ENCODE measurements around the gene PEX3.
"Not testable (repeated sequence)": the region's sequence is repeated elsewhere in the genome, so short reads cannot be mapped to it uniquely, and the experiment has no call there.

Gene PEX3

DNA sequence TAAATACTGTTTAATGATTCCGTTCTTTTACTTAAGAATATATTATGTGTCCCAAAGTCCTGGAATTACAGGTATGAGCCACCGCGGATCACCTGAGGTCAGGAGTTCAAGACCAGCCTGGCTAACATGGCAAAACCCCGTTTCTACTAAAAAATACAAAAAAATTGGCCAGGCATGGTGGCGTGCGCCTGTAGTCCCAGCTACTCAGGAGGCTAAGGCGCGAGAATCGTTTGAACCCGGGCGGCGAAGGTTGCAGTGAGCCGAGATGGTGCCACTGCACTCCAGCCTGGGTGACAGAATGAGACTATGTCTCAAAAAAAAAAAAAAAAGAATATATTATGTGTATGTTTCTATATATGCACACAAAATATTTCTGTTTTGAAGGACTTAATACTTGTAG, 59.7 kb downstream of the PEX3 start:
- peak overlapping the region; percentile 81 for H3K4me3 ChIP-seq (ENCODE audit: low read length)
- H3K9ac ChIP-seq (ENCODE audit: low read depth, low read length), result peak overlapping the region; percentile 92; the same call in 1 of the 2 replicates
- H3K9me3 ChIP-seq (ENCODE audit: insufficient read depth, low read depth, low read length); H3K4me1 ChIP-seq (ENCODE audit: insufficient read depth, low read length); H3K27ac ChIP-seq (ENCODE audit: low read length): not testable (repeated sequence)
- H3K36me3 ChIP-seq (ENCODE audit: insufficient read depth, low read depth, low read length), result peaks cover 21% of the 10 kb centered on the region
- peaks cover 14% of the 10 kb centered on the region for H3K27me3 ChIP-seq (ENCODE audit: insufficient read depth, low read length)

DNA sequence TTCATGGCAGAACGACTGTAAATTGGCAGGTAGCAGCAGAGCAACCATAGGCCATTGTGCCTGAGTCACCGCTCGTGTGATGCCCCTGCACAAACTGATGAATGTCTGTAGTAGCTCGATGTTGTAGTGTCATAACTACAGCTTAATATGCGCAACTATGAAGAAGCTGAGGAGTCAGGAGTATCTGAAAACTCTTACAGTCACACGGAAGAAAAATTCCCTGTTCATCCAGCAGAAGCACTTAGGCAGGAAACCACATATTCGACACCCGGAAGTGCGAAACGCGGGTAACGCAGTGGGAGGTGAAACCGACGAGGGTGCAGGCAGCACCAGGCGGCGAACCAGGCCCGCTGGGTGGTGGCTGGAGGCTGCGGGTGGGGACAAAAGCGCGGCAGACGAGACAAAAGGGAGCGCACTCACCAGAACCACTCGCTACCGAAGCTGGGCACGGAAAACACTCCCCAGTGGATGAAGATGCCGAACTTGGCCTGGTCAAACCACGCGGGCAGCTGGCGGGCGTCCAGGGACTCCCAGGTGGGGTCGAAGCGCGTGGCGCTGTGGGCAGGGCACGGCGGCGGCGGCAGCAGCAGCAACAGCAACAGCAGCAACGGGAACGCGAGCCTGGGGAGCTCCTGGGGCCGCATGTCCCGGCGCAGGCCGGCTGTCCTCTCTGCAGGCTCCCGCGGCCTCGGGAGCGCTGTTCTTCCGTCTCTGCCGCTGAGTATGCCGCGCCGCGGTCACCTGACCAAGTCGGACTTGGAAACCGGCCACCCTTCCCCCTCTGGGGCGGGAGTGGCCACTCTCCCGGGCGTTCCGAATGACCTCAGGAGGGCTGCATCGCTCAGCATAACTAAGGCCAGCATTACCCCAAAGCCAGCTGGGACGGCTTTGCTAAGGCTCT, 60.6 kb downstream of the PEX3 start, which contains the start of gene FUCA2:
Gene FUCA2, minus strand, starts transcription at position 730 of the 901 bp plus-strand sequence. Its CDS starts 86 bp downstream, at position 644.
- Histone ChIP-seq H3K4me3 (ENCODE audit: low read length) (peak within 1 kb of the TSS; percentile 81), H3K4me1 (ENCODE audit: insufficient read depth, low read length) (peaks cover 5% of the 10 kb centered on the region; the same call in 1 of the 2 replicates), H3K27me3 (ENCODE audit: insufficient read depth, low read length) (peaks cover 24% of the 10 kb centered on the region), H3K9me3 (ENCODE audit: insufficient read depth, low read depth, low read length) (no peaks in the 10 kb centered on the region), H3K36me3 (ENCODE audit: insufficient read depth, low read depth, low read length) (peaks cover 12% of the 10 kb centered on the region), H3K27ac (ENCODE audit: low read length) (peak within 1 kb of the TSS; percentile 72), H3K9ac (ENCODE audit: low read depth, low read length) (peak within 1 kb of the TSS; percentile 92)

GRCh38 chr6:143513410-143513809, 62.8 kb downstream of the PEX3 start:
- Histone ChIP-seq H3K27ac (ENCODE audit: low read length) (no peak overlapping the region), H3K9ac (ENCODE audit: low read depth, low read length) (no peak overlapping the region), H3K4me1 (ENCODE audit: insufficient read depth, low read length) (peaks cover 15% of the 10 kb centered on the region; the same call in 1 of the 2 replicates), H3K36me3 (ENCODE audit: insufficient read depth, low read depth, low read length) (no peaks in the 10 kb centered on the region), H3K4me3 (ENCODE audit: low read length) (no peak overlapping the region), H3K9me3 (ENCODE audit: insufficient read depth, low read depth, low read length) (no peaks in the 10 kb centered on the region), H3K27me3 (ENCODE audit: insufficient read depth, low read length) (peaks cover 45% of the 10 kb centered on the region)

DNA sequence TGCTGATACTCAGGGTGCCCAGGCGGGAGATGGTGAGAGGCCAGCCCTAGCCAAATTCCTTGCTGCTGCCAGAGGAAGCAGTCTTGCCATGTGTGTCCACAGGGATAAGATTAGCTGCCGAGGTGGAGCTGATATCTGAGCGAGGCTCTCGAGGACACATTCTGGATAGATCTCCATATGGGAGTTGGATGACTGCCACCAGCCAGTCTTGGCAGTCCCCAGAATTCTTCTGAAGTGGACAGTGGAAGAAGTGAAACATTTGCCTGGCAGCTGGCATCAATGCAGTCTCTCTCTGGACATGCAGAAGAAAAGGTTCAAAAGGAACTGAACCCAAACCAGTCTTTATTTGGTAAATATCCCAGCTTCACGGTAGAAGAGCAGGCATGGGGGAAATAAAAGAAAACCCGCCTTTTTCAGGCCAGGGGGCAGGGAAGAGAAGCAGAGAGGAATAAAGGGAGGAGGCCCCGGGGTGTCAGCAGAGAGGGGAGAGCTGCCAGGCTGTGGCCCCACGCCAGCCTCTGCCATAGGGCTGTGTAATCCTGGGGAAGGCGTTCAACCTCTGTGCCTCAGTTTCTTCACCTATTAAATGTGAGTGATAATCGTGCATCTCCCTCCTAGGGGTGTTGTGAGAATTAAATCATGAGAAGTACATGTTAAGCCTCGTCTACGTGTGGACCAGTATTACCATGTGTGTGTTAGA, 64.6 kb downstream of the PEX3 start:
- no peak overlapping the region for H3K27ac ChIP-seq (ENCODE audit: low read length)

GRCh38 chr6:143515766-143516355, 65.3 kb downstream of the PEX3 start:
- no peaks in the 10 kb centered on the region for H3K9me3 ChIP-seq (ENCODE audit: insufficient read depth, low read depth, low read length)
- H3K36me3 ChIP-seq (ENCODE audit: insufficient read depth, low read depth, low read length), result no peaks in the 10 kb centered on the region
- no peak overlapping the region for H3K9ac ChIP-seq (ENCODE audit: low read depth, low read length)
- H3K4me3 ChIP-seq (ENCODE audit: low read length), result no peak overlapping the region
- no peak overlapping the region for H3K27ac ChIP-seq (ENCODE audit: low read length)
- H3K27me3 ChIP-seq (ENCODE audit: insufficient read depth, low read length), result peaks cover 57% of the 10 kb centered on the region
- H3K4me1 ChIP-seq (ENCODE audit: insufficient read depth, low read length), result peaks cover 15% of the 10 kb centered on the region; the same call in 1 of the 2 replicates

More for the DNA sequence above, 64.6 kb downstream of the PEX3 start:
- Histone ChIP-seq H3K9me3 (ENCODE audit: insufficient read depth, low read depth, low read length) (no peaks in the 10 kb centered on the region), H3K4me1 (ENCODE audit: insufficient read depth, low read length) (peaks cover 15% of the 10 kb centered on the region; the same call in 1 of the 2 replicates), H3K36me3 (ENCODE audit: insufficient read depth, low read depth, low read length) (no peaks in the 10 kb centered on the region), H3K9ac (ENCODE audit: low read depth, low read length) (no peak overlapping the region), H3K4me3 (ENCODE audit: low read length) (no peak overlapping the region), H3K27me3 (ENCODE audit: insufficient read depth, low read length) (peaks cover 57% of the 10 kb centered on the region)

DNA sequence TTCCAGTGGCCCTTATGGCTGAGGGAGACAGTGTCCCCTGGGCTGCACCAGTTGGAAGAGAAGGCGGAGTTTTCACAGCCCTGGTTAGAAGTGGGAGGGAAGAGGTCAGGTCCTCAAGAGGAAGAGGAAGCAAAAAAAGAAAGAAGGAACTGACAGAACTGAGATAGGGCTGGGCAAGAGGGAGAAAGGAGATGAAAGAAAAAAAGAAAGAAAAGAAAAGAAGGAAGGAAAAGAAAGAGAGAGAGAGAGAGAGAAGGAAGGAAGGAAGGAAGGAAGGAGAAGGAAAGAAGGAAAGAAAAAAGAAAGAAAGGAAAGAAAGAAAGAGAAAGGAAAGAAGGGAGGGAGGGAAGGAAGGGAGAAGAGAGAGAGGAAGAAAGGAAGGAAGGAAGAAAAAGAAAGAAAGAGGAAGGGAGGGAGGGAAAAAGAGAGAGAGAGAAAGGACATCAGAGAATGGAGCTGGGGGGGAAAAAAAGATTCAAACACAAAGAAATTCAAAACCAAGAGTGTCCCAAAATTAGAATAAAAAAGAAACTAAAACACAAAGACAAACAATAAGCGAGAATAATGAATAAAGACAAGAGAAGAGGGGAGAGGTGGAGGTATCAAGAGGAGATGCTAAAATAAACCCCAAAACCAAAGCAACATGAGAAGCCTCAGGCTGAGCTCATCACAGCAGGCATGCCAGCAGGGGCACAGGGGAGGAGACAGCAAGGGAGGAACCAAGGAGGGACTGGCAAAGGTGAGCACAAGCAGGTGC, 66.3 kb downstream of the PEX3 start:
- no peaks in the 10 kb centered on the region for H3K9me3 ChIP-seq (ENCODE audit: insufficient read depth, low read depth, low read length)
- peaks cover 12% of the 10 kb centered on the region; the same call in 1 of the 2 replicates for H3K4me1 ChIP-seq (ENCODE audit: insufficient read depth, low read length)
- no peaks in the 10 kb centered on the region for H3K36me3 ChIP-seq (ENCODE audit: insufficient read depth, low read depth, low read length)
- no peak overlapping the region for H3K27ac ChIP-seq (ENCODE audit: low read length)
- peaks cover 57% of the 10 kb centered on the region for H3K27me3 ChIP-seq (ENCODE audit: insufficient read depth, low read length)
- no peak overlapping the region for H3K4me3 ChIP-seq (ENCODE audit: low read length)
- H3K9ac ChIP-seq (ENCODE audit: low read depth, low read length), result no peak overlapping the region

DNA sequence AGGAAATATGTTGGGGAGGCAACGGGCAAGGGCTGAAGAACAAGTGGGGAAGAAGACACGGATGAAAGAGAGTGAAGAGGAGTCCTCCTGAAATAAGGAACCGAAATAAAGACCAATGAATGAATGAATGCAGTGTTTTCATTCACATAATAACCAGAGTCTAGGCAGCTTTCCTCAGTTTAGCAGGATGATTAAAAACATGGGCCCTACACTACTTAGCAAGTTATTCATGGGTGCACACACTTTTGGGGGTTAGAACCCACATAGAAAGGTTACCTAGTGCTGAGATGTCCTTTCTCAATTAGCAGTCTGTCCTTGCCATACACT, 66.8 kb downstream of the PEX3 start:
- no peak overlapping the region for H3K27ac ChIP-seq (ENCODE audit: low read length)
- H3K4me1 ChIP-seq (ENCODE audit: insufficient read depth, low read length), result peaks cover 10% of the 10 kb centered on the region; the same call in 1 of the 2 replicates
- peaks cover 57% of the 10 kb centered on the region for H3K27me3 ChIP-seq (ENCODE audit: insufficient read depth, low read length)
- no peak overlapping the region for H3K9ac ChIP-seq (ENCODE audit: low read depth, low read length)
- H3K4me3 ChIP-seq (ENCODE audit: low read length), result no peak overlapping the region
- H3K36me3 ChIP-seq (ENCODE audit: insufficient read depth, low read depth, low read length), result no peaks in the 10 kb centered on the region
- no peaks in the 10 kb centered on the region for H3K9me3 ChIP-seq (ENCODE audit: insufficient read depth, low read depth, low read length)

DNA sequence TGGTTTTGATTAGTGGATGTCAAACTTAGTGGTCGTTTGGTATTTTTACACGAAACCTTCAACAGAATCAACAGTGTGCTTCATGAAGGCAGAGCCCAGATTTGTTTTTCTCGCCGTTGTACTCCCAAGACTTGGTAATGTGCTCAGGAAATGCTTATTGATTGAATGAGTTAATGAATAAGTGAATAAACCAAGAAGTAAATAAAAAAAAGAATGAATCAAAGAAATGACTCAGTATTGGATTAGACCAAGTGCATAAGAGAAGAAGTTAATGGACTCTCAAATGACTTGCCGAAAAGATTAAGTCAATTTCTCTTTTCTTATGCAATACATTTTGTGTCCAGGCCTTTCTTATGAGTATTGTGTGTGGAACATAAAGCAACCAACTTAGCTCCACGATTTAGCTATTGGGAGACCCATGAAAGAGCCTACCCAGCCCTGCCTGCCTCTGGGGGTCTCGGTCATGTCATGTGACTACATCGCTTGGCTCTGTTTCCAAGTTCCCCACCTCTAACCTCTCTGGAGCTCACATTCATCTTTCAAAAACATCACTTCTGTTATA, 71.5 kb downstream of the PEX3 start:
- peaks cover 25% of the 10 kb centered on the region for H3K27me3 ChIP-seq (ENCODE audit: insufficient read depth, low read length)
- H3K27ac ChIP-seq (ENCODE audit: low read length), result no peak overlapping the region
- no peak overlapping the region for H3K9ac ChIP-seq (ENCODE audit: low read depth, low read length)
- no peak overlapping the region for H3K4me3 ChIP-seq (ENCODE audit: low read length)
- H3K36me3 ChIP-seq (ENCODE audit: insufficient read depth, low read depth, low read length), result no peaks in the 10 kb centered on the region
- H3K9me3 ChIP-seq (ENCODE audit: insufficient read depth, low read depth, low read length), result no peaks in the 10 kb centered on the region
- H3K4me1 ChIP-seq (ENCODE audit: insufficient read depth, low read length), result peaks cover 2% of the 10 kb centered on the region; the same call in 1 of the 2 replicates

GRCh38 chr6:143525356-143525755, 74.8 kb downstream of the PEX3 start:
- no peaks in the 10 kb centered on the region for H3K4me1 ChIP-seq (ENCODE audit: insufficient read depth, low read length)
- no peak overlapping the region for H3K9ac ChIP-seq (ENCODE audit: low read depth, low read length)
- H3K27me3 ChIP-seq (ENCODE audit: insufficient read depth, low read length), result no peaks in the 10 kb centered on the region
- no peak overlapping the region for H3K4me3 ChIP-seq (ENCODE audit: low read length)
- no peaks in the 10 kb centered on the region for H3K9me3 ChIP-seq (ENCODE audit: insufficient read depth, low read depth, low read length)
- no peaks in the 10 kb centered on the region for H3K36me3 ChIP-seq (ENCODE audit: insufficient read depth, low read depth, low read length)
- H3K27ac ChIP-seq (ENCODE audit: low read length), result no peak overlapping the region

DNA sequence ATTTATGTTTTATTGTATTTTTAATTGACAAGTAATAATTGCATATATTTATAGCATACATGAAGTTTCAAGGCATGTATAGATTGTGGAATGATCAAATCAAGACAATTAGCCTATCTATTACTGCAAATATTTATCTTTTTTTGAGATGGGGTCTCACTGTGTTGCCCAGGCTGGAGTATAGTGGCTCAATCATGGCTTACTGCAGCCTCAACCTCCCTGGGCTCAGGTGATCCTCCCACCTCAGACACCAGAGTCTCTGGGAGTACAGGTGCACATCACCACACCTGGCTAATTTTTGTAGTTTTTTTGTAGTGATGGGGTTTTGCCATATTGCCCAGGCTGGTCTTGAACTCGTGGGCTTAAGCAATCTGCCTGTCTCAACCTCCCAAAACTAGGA, 77.1 kb downstream of the PEX3 start:
- Histone ChIP-seq H3K36me3 (ENCODE audit: insufficient read depth, low read depth, low read length) (no peaks in the 10 kb centered on the region), H3K27ac (ENCODE audit: low read length) (no peak overlapping the region), H3K4me1 (ENCODE audit: insufficient read depth, low read length) (no peaks in the 10 kb centered on the region), H3K27me3 (ENCODE audit: insufficient read depth, low read length) (0 out of 2 replicates have a peak, but pooled peaks cover 1% of the 10 kb centered on the region), H3K9me3 (ENCODE audit: insufficient read depth, low read depth, low read length) (no peaks in the 10 kb centered on the region), H3K4me3 (ENCODE audit: low read length) (no peak overlapping the region), H3K9ac (ENCODE audit: low read depth, low read length) (no peak overlapping the region)

All from iPS-20b (cell line).